Measurements from ENCODE around the gene LUZP1. TPM values are rescaled to one million over a fixed set of nuclear protein-coding genes. Genes with fewer than 3 reads are reported as not detected.

Gene LUZP1
- total RNA-seq, 1 experiment from 2014 or later = 40.2 TPM

DNA sequence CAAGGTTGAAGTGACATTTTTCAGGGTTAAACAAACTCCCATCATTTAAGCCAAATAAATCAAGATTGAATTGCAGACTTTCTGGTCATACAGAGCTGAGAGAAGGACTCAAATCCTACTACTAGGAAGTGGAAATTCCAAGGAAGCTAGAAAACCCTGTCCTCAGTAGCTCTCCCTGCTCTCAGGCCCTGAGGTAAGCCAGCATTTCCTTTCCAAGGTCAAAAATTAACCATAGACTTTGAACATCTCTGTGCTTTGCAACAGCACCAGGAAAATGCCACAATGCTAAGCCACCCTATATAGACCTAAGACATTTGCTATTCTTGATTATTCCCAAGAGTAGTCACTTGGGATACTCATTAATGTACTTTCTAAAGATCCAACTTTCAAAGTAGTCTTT, 45.1 kb downstream of the LUZP1 start:
- Histone ChIP-seq H3K27ac (ENCODE audit: low read length) (no peak overlapping the region), H3K36me3 (ENCODE audit: control insufficient read depth, insufficient read depth, low read length) (no peaks in the 10 kb centered on the region), H3K27me3 (ENCODE audit: control insufficient read depth, insufficient read depth, low read length) (no peaks in the 10 kb centered on the region), H3K4me3 (ENCODE audit: low read depth in 2 of 2, low read length in 2 of 2) (no peak overlapping the region), H3K4me1 (ENCODE audit: control insufficient read depth, insufficient read depth, low read length) (peaks cover 53% of the 10 kb centered on the region), H3K9me3 (ENCODE audit: control insufficient read depth, insufficient read depth, low read depth, low read length) (no peaks in the 10 kb centered on the region)
- DNase-seq (ENCODE audit: low read depth, low spot score) (no peak), ATAC-seq (no peak)
- ChIA-PET CTCF (interaction anchor here (0.7 to 1.4 kb wide), 2 partner anchors 9 to 61 kb away, joined by 4 to 8 read pairs; no protein-coding TSS in a partner anchor), POLR2A (interaction anchor here (0.6 kb wide), 1 partner anchor 72 kb away, joined by 6 read pairs; no protein-coding TSS in a partner anchor)
- BruUV-seq (replicated peaks) = no TSS peak
- intact Hi-C loops (cut with micrococcal nuclease; ENCODE audit: unreplicated experiment) = no loop called here
- in situ Hi-C loops (cut with HindIII; ENCODE audit: low pct_unique_long_range_greater_than_20kb, low sequenced_read_pairs) = no loop called here
- TF ChIP-seq, protein P1, sequence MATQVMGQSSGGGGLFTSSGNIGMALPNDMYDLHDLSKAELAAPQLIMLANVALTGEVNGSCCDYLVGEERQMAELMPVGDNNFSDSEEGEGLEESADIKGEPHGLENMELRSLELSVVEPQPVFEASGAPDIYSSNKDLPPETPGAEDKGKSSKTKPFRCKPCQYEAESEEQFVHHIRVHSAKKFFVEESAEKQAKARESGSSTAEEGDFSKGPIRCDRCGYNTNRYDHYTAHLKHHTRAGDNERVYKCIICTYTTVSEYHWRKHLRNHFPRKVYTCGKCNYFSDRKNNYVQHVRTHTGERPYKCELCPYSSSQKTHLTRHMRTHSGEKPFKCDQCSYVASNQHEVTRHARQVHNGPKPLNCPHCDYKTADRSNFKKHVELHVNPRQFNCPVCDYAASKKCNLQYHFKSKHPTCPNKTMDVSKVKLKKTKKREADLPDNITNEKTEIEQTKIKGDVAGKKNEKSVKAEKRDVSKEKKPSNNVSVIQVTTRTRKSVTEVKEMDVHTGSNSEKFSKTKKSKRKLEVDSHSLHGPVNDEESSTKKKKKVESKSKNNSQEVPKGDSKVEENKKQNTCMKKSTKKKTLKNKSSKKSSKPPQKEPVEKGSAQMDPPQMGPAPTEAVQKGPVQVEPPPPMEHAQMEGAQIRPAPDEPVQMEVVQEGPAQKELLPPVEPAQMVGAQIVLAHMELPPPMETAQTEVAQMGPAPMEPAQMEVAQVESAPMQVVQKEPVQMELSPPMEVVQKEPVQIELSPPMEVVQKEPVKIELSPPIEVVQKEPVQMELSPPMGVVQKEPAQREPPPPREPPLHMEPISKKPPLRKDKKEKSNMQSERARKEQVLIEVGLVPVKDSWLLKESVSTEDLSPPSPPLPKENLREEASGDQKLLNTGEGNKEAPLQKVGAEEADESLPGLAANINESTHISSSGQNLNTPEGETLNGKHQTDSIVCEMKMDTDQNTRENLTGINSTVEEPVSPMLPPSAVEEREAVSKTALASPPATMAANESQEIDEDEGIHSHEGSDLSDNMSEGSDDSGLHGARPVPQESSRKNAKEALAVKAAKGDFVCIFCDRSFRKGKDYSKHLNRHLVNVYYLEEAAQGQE (IDR thresholded peaks at IDR 0.05; ENCODE audit: insufficient read depth in 1 of 2, low read depth in 2 of 2, low read length in 1 of 2) = no peak
- TF ChIP-seq TCF7L2 (IDR thresholded peaks at IDR 0.05; ENCODE audit: low read depth, low read length) = no peak
- no peak for TF ChIP-seq SIN3A (IDR thresholded peaks at IDR 0.05; ENCODE audit: borderline replicate concordance, insufficient read depth, low read depth, low read length)
- TF ChIP-seq POLR2AphosphoS5 (IDR thresholded peaks at IDR 0.05; ENCODE audit: low read depth, low read length) = no peak

- DNase-seq (ENCODE audit: low read depth, low spot score) (no peak), ATAC-seq (no peak)
- Histone ChIP-seq H3K9me3 (ENCODE audit: control insufficient read depth, insufficient read depth, low read depth, low read length) (no peaks in the 10 kb centered on the region), H3K27me3 (ENCODE audit: control insufficient read depth, insufficient read depth, low read length) (no peaks in the 10 kb centered on the region), H3K27ac (ENCODE audit: low read length) (peak overlapping the region; percentile 5), H3K4me1 (ENCODE audit: control insufficient read depth, insufficient read depth, low read length) (peaks cover 53% of the 10 kb centered on the region), H3K4me3 (ENCODE audit: low read depth in 2 of 2, low read length in 2 of 2) (no peak overlapping the region), H3K36me3 (ENCODE audit: control insufficient read depth, insufficient read depth, low read length) (no peaks in the 10 kb centered on the region)
- TF ChIP-seq SIN3A (IDR thresholded peaks at IDR 0.05; ENCODE audit: borderline replicate concordance, insufficient read depth, low read depth, low read length) = no peak
- no peak for TF ChIP-seq POLR2AphosphoS5 (IDR thresholded peaks at IDR 0.05; ENCODE audit: low read depth, low read length)
- TF ChIP-seq, protein P1 (IDR thresholded peaks at IDR 0.05; ENCODE audit: insufficient read depth in 1 of 2, low read depth in 2 of 2, low read length in 1 of 2) = no peak
- no peak for TF ChIP-seq TCF7L2 (IDR thresholded peaks at IDR 0.05; ENCODE audit: low read depth, low read length)
- TF ChIP-seq CTCF (IDR thresholded peaks at IDR 0.05) = no peak
- BruUV-seq (replicated peaks) = no TSS peak
- in situ Hi-C loops (cut with HindIII; ENCODE audit: low pct_unique_long_range_greater_than_20kb, low sequenced_read_pairs) (no loop called here), intact Hi-C loops (cut with micrococcal nuclease; ENCODE audit: unreplicated experiment) (no loop called here)
- ChIA-PET CTCF (interaction anchor here (0.7 to 1.4 kb wide), 2 partner anchors 8 to 62 kb away, joined by 4 to 8 read pairs; no protein-coding TSS in a partner anchor), POLR2A (interaction anchor here (0.6 kb wide), 1 partner anchor 73 kb away, joined by 6 read pairs; no protein-coding TSS in a partner anchor)
These were observed 45.9 kb downstream of the LUZP1 start for GRCh38 chr1:23122796-23123195.

Measured in Panc1 (cell line).